ELR (cell line): ENCODE measurements around the gene GIGYF1.

Experiments used
- DNase-seq: peaks from one replicate; pipeline ENCODE4 v3.0.0-alpha.2; 2015; ENCODE audit warnings: low read depth

GIGYF1 gene

DNA sequence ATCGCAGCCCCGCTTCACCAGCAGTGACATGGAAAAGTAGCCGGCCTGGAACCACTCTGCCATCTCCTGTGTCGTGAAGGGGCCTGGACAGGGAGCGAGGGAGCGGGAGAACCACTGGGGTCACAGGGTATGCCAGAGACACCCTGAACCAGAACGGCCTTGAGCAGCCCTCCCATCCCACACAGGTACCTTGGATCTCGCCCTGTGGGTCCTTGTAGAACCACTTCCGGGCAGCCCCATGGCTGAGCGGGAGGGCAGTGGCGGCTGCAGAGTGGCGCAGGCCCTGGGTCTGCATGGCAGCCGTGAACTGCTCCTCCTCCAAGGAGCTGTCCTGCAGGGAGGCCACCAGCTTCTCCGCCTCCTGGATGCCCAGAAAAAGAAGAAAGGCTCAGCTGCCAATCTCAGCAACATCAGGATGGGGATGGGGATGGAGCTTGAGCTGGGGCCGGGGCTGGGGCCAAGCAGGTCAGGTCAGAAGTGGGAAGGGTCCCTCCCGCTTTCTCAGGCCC is 9.5 kb downstream of the GIGYF1 start:
- DNase-seq = no peak

DNA sequence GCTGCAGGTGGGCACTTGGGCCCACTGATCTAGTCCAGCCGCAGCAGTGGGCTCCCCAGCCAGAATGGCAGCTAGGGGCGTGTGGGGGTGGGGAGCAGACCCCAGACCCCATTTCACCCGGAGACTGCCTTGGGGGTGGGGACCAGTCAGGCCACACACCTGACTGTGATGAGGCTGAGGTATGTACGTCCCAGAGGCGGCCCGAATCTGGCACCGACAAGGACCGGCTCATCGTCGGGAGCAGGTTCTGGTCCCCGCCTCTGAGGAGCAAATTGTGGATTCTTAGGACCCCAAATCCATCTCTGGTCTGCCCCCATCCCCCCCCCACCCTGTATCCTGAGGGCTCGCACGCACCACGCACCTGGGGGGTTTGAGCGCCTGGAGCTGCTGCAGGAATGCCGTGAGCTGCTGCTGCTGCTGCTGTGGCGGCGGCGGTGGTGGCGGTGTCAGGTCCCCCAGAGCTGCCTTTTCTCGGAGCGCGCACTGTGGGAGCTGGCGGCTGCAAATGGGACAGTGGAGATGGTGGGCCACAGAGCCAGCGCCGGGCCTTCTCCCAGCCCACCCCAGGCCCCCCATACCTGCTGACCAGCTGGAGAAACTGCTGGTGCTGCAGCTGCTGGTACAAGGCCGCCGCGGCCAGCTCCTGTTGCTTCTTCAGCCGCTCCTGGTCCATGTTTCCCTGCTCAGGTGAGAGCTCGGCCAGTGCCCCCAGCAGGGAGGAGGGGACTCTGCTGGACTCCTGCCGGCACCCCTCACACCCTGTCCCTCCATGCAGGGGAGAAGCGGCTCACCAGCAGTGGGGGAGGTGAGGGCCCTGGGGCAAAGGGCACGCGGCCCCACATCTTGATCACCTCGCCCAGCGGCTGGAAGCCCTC is 10.2 kb downstream of the GIGYF1 start:
- no peak for DNase-seq

DNA sequence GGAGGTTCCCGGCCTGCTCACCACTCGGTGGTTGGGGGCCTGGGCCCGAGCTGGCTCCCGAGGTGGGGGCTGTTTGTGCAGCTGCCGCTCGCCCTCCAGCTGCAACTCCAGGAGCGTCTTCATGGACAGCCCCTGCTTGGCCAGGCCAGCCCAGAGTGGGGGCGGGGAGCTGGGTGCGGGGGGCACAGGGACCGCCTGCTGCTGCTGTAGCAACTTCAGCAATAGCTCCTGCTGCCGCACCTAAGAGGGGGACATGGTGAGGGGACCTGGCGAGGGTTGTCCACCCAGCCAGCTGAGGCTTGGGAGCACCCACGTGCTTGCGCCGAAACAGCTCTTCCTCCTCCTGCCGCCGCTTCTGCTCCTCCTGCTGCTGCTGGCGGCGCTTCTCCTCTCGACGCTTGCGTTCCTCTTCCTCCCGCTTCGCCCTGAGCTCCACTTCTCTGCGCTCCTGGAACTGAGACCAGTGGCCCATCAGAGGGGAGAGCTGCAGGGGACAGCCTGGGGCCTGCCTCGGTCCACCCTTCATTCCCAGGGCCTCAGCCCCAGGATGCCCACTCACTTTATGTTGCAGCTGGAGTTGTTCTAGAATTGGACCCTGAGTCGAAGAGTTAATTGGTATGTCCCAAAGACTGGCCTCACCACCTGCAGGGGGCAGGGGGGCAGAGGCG is 10.9 kb downstream of the GIGYF1 start:
- no peak for DNase-seq

DNA sequence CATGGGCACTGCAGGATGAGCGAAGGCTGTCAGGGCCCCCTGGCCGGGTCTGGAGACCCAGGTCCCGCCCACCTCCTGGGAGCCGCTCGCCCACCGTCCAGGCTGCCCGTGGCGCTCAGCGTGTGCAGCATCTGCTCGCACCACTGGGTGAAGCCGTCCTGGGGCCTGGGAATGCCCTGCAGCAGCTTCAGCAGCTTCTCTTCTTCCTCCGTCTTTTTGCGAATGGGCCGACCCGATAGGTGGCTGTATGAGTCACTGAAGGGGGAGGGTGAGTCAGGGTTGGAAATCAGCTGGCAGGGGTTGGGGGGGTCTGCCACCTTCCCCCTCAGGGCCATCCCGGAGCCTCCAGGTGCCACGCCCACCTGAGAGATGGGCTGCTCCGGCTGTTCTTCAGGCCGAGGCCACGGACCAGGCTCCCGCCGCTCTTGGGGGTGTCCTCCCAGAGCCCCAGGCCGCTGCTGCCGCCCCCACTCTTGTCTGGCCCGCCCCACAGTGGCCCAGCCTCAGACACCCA is 11.8 kb downstream of the GIGYF1 start:
- DNase-seq = peak; percentile 80

DNA sequence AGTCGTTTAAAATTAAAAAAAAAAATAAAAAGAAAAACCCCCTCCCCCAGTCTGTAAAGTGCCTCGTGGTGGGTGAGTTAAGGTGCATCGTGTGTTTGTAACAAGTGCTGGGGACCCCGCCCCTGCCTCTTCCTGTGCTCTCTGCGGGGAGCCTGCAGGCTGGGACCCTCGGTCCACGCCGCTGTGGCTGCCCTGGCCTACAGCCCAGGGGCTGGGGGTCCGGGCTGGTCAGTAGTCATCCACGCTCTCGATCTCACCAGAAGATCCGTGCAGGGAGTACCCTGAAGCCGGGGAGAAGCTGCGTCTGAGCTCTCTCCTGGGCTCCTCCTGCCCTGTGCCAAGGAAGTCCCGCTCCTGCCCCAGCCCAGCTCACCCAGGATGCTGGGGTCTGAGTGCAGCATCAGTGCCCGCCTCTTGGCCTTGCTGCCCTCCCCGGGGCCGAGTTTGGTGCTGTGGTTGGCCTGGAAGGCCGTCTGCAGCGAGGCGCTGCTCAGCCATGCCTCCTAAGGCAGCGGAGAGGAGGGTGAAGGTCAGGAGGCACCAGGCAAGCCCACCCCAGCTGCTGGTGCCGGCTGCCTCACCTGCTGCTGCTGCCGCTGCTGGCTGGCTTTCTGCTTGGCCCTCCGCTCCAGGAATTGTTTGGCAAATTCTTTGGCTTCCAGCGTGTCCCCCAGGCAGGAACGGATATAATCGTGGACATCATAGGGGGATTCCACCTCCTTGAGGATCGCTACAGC is 12.4 kb downstream of the GIGYF1 start:
- DNase-seq = no peak

DNA sequence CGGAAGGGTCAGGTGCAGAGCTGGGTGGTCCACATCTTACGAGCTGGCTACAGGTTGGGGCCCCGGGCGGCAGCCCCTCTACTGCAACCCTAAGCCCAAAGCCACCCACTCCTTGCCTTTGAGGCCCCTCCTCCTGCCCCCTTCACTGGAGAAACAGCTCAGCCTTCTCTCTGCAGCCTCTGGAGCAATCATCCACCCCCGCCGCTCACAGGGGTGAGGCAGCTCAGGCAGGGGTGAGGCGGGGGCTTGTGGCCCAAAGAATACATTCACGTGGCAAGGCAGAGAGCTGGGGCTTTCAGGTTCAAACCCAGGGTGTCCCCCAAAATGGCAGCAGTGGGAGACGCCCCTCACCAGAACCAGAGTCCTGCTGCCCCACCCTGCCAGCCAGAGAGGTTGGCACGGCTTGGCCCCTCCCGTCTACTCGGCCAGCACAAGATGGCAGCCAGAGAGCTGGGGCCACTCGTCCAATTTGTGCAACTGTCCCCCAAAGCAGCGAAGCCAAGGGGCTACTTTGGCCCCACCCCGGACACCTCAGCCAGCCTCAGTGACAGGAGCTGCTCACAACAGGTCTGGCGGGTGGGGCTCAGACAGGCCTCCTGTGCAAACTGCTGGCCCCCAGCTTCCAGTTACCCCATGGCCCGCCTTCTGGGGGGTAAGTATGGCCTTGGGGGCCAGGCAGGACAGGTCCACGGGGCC is 13.3 kb downstream of the GIGYF1 start:
- DNase-seq = no peak

DNA sequence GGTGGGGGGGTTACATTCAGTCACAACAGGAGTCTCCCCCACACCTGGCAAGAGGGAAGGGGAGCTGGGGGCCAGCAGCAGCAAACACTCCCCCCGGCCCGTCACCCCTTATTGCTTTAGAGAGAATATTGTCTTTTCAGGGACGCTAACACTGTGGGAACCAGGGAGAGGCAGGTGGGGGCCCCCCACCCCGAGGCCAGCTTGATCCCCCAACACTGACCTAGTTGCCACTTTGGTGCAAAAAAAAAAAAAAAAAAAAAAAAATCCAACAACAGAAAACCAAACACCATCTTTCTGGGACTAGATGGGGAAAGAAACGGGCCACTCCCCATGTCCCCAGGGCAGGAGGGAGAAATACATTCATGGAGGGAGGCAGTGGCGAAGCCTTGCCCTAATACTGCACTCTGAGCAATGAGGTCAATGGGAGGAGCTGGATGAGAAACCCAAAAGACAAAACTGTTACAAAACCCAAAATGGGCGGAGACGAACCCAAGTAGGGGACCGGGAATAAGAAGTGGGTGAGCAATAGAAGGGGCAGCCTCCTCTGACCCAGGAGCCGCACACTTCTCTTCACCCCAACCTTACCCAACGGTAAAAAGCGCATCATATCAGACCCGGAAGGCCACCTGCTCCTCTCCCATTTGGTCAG is 14.0 kb downstream of the GIGYF1 start:
- no peak for DNase-seq

DNA sequence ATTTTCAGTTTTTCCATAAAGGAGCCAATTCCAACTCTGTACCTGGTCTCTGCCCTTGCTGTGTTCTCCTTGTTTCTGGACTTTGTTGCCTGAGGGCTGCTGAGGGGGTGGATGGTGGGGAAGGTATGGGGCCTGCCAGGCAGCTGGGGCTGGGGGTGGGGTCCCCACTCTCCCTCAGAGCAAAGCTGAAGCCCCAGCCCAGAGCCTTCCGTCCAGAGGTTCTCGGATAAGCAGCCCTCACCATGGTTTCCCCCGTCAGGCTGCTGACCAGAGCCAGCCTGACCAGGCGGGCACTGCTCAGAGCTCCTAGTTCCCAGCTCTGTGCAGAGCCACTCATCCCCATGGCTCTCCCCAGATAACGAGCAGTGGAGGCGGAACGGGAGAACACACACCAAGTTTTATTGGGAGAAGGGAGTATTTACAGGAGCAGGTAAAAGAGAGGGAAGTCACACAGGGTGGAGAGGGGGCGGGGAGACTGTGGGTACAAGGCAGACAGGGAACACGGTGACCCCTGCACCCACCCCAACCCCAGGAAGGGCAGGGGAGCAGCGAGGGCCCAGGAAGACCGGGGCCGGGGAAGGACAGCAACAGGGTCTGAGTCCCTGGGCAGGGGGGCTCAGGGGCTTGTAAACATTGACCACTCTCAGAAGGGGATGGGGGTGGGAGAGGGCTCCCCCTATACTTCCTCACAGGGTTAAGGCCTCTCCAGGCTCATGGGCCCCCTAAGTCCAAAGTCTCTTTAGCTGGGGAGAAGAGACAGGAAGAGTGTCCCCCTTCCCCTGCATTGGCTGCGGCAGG is 14.7 kb downstream of the GIGYF1 start:
- DNase-seq = no peak

DNA sequence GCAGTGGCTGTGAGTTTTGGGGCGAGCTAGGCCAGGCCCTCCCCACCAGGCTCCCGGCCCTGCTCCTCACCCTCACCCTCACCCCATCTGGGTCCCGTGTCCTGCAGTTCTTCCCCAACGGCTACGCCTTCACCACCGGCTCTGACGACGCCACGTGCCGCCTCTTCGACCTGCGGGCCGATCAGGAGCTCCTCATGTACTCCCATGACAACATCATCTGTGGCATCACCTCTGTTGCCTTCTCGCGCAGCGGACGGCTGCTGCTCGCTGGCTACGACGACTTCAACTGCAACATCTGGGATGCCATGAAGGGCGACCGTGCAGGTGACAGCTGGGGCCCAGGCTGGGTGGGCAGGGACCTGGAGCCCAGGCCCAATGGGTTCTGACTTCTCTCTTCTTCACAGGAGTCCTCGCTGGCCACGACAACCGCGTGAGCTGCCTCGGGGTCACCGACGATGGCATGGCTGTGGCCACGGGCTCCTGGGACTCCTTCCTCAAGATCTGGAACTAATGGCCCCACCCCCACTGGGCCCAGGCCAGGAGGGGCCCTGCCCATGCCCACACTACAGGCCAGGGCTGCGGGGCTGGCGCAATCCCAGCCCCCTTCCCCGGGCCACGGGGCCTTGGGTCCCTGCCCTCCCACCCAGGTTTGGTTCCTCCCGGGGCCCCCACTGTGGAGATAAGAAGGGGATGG is 15.6 kb downstream of the GIGYF1 start:
- no peak for DNase-seq

DNA sequence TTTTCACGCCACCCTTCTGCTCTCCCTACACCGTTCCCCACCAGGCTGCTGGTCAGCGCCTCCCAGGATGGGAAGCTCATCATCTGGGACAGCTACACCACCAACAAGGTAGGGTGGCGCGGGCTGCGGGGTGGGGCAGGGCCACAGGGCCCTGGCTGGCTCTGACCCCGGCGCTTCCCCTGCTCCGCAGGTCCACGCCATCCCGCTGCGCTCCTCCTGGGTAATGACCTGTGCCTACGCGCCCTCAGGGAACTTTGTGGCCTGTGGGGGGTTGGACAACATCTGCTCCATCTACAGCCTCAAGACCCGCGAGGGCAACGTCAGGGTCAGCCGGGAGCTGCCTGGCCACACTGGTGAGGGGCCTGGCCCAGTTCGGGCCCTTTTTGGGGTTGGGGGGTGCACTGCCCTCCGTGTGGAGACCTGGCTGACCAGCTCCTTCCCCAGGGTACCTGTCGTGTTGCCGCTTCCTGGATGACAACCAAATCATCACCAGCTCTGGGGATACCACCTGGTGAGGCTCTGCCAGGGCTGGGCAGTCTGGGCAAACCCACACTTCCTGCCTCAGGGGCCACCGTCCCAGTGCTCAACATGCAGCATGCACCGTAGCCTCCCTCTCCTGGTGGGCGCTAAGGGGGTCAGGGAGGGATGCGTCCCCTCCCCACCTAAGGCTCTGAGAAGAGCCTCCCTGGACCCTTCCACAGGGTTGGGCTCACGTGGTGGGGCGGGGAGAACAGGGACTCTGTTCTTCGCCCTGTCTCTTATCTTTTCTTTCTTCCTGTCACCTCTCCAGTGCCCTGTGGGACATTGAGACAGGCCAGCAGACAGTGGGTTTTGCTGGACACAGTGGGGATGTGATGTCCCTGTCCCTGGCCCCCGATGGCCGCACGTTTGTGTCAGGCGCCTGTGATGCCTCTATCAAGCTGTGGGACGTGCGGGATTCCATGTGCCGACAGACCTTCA is 16.5 kb downstream of the GIGYF1 start:
- no peak for DNase-seq

DNA sequence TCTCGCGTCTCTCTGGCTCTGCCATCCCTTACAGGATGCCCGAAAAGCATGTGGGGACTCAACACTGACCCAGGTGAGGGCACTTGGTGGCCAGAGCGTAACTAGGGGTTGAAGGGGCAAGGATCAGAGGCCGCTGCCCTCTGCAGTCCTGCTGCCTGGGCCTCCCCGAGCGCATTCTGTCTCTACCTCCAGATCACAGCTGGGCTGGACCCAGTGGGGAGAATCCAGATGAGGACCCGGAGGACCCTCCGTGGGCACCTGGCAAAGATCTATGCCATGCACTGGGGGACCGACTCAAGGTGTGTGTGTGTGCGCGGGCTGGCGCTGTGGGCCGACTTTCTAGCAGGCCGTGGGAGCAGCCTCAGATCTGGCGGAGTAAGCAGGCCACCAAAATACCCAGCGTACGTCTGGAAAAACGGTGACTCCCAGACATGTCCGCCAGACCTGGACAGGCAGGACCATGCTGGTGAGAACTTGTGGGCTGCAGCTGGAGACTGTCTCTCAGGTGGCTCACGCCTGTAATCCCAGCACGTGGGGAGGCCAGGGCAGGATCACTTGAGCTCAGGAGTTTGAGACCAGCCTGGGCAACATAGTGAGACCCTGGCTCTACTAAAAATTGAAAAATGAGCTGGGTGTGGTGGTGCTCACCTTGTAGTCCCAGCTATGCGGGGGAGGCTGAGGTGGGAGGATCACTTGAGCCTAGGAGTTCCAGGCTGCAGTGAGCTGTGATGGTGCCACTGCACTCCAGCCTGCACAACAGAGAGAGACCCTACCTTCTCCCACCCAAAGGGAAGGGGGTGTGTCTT is 17.3 kb downstream of the GIGYF1 start:
- no peak for DNase-seq

DNA sequence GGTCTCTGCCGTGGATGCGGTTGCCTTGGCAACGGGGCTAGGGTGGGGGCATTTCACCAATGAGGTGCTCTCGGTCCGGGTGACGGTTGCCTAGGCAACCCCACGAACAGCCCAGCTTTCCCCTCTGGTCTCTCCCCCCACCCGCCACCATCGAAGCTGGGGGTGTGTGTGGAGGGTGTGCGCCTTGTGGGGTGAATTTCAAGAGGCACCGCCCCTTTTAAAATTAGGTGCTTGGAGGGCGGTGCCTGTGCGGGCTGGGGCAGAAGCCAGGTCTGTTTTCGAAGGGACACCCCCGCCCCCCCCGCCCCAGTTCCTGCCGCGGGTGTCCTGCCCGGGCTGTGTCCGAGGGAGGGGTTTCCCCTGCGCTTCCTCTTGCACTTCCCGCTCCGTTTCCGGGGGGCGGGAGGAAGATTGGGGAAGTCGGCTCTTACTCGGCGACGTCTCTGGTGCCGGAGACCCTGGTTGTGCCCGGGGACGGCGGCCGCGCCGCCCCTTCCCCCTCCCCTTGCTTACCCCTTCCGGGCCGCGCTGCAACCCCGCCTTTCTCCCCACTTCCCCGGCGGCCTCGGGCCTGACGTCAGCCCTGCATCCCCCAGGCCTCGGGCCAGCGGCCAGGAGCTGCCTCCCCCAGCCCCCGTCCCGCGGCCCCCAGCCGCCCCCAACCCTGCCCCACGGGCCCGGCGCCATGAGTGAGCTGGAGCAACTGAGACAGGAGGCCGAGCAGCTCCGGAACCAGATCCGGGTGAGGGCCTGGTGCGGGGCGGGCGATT is 18.3 kb downstream of the GIGYF1 start:
- DNase-seq = peak; percentile 74

DNA sequence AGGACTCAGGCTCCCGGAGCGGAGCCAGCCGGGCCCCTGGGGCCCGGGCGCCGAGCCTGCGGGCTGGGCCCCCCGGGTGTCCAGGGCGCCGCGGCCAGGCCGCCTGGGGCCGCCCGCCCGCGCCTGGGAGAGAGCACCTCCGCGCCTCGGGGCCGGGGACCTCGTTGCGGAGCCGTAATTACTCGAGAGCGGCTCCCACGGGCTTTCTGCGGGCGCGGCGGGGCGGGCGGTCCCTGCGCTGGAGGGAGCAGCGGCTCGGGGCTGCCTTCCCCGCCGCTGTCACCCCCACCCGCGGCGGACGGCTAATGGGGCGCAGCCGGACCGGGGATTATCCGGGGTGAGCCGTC is 19.0 kb downstream of the GIGYF1 start:
- DNase-seq = peak; percentile 35

DNA sequence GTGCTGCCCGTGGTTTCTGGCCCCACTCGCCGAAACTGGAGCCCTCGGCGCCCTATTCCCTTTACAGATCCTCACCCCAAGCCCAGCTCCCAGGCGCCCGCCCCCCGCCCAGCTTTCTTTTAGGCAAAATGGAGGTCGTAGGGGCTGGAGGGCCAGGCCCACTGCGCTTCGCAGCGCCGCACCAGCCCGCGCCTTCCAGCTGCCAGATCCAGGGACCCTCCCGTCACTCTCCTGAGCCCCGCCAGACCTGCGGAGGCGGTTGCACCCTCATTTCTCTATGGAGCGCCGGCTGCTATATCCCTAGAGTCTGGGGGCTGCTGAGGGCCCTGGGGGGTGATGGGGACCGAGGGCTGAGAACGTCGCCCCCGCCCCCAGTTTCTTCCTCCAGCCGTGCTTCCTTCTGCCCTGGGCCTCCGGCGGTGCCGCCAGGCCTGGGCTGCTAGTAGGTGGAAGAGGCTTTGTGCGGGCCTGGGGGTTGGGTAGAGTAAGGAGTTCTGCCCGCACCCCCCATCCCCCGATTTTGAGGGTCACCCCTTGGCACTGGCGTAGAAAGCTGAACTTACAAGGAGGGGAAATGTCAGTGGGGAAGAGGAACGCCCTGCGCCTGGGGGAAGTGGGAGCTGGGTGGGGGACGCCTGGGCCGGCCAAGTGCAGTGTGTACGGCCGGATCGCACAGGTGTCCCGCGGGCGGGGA is 19.5 kb downstream of the GIGYF1 start:
- peak; percentile 31 for DNase-seq

DNA sequence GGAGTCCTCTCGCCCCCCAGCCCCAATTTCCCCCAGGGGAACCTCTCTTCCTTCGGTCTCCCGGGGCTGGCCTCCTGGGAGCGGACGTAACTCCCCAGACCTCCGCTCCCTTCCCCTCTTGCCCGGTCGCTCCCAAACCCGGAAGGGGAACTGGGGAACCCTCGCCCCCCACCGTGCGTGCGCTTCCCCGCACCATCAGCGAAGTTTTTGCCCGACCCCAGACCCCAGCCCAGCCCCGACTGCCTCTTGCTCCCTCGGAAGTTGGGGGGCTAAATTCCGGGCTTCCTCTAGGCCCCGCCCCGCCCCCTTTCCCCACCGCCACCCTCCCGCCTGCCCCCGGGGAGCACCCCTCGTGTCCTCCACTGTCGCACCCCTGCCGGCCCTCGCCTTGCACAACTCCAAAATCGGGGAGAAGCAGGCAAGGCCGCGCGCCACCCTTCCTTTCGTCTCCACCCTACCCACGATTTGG is 20.1 kb downstream of the GIGYF1 start:
- DNase-seq = no peak

DNA sequence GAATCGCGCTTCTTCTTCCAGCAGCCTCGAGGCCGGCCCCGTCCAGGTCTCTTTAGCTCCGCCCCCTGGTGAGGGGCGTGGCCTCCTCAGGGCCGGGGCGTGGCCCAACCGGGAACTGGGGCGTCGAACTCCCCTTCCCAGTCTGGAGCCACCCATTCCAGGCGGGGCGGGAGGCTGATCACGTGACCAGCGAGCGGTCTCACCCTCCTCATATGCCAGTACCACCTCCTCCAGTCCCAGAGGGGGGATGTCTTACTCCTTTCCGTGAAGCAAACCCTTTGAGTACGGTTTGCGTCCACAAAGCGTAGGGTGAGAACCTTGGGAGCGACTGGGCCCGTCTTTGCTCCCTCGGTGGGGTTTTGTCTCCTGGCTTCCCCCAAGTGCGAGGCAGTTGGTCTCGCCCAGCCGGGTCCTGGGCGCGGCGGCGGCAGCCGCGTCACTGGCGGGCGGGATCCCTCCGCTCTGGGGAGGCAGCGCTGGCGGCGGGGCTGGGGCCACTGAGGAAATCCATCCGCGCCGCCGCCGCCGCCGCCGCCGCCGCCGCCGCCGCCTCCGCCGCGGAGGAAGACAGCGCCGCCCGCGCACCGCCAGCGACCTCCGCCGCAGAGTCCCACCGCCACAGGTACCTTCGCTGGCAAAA is 20.6 kb downstream of the GIGYF1 start, which contains the start of gene GNB2:
Gene GNB2, plus strand, starts transcription at position 439 of the 640 bp plus-strand sequence. CDS start 2,526 bp downstream, outside the sequence.
- peak; percentile 96 for DNase-seq
